ENCODE measurements around the gene CFAP100.

Gene CFAP100

DNA sequence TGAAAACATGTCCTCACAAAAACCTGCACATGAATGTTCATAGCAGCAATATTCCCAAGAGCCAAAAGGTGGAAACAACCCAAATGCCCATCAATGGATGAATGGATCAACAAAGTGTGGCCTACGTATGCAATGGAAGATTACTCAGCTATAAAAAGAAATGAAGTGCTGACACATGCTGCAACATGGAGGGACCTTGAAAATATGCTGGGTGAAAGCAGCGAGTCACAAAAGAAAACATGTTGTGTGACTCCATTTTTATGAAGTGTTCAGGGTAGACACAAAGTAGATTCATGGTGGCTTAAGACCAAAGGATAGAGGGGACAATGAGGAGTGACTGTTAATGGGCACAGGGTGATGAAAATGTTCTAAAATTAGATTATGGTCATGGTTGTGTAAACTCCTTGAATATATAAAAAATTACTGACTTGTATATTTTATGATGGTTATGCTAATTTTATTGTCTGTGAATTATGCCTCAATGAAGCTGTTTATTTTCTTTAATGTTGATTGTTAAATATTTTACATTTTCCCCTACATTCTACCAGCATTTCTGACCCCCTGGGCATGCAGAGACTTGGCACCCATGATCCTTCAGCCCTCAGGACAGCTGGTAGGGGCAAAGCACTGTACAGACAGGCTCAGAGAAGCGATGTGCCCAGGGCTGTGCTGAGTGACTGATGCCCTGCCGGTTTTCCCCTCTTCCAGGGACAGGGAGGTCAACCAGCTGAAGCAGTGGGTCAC is 37.8 kb downstream of the CFAP100 start:
- Histone ChIP-seq H3K4me3 (ENCODE audit: low read depth, low read length, poor library complexity, severe bottlenecking) (no peak overlapping the region), H3K36me3 (ENCODE audit: insufficient read depth, low read length) (no peaks in the 10 kb centered on the region), H3K4me2 (ENCODE audit: low read length) (no peak overlapping the region), H4K20me1 (ENCODE audit: insufficient read depth, low read length) (no peaks in the 10 kb centered on the region), H3K4me1 (ENCODE audit: insufficient read depth, low read length, severe bottlenecking) (no peaks in the 10 kb centered on the region), H3F3A (ENCODE audit: insufficient read depth, low read length) (no peaks in the 10 kb centered on the region), H3K9me3 (ENCODE audit: low read length) (no peaks in the 10 kb centered on the region), H3K27ac (ENCODE audit: low read depth, low read length, poor library complexity, severe bottlenecking) (no peak overlapping the region), H3K79me2 (ENCODE audit: insufficient read depth, low read length) (no peaks in the 10 kb centered on the region), H3K9ac (ENCODE audit: low read length) (no peak overlapping the region), H3K27me3 (ENCODE audit: insufficient read depth, low read length) (no peaks in the 10 kb centered on the region), H2AFZ (ENCODE audit: low read length) (no peak overlapping the region), H3K9me2 (ENCODE audit: low read depth, low read length) (no peaks in the 10 kb centered on the region)
- TF ChIP-seq, protein P1, sequence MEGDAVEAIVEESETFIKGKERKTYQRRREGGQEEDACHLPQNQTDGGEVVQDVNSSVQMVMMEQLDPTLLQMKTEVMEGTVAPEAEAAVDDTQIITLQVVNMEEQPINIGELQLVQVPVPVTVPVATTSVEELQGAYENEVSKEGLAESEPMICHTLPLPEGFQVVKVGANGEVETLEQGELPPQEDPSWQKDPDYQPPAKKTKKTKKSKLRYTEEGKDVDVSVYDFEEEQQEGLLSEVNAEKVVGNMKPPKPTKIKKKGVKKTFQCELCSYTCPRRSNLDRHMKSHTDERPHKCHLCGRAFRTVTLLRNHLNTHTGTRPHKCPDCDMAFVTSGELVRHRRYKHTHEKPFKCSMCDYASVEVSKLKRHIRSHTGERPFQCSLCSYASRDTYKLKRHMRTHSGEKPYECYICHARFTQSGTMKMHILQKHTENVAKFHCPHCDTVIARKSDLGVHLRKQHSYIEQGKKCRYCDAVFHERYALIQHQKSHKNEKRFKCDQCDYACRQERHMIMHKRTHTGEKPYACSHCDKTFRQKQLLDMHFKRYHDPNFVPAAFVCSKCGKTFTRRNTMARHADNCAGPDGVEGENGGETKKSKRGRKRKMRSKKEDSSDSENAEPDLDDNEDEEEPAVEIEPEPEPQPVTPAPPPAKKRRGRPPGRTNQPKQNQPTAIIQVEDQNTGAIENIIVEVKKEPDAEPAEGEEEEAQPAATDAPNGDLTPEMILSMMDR (IDR thresholded peaks at IDR 0.05; ENCODE audit: low read length), result no peak
- no peak for TF ChIP-seq EZH2 (IDR thresholded peaks at IDR 0.05; ENCODE audit: borderline replicate concordance, low read length)

DNA sequence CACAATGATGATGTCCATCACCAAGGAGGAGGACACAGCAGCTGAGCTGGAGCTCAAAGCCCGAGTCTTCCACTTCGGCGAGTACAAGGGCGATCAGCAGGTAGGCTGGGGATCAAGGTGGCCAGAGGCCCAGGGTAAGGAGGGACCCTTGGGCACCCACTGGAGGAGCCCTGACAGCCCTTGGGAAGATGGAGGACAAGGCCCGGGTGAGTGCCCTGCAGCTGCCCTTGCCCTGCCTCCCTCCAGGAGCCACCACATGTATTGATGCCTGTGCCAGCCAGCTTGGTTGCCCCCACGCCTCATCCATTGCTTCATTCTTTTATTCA is 38.4 kb downstream of the CFAP100 start:
- Histone ChIP-seq H3F3A (ENCODE audit: insufficient read depth, low read length) (no peaks in the 10 kb centered on the region), H3K9me2 (ENCODE audit: low read depth, low read length) (no peaks in the 10 kb centered on the region), H3K4me1 (ENCODE audit: insufficient read depth, low read length, severe bottlenecking) (no peaks in the 10 kb centered on the region), H2AFZ (ENCODE audit: low read length) (no peak overlapping the region), H3K27me3 (ENCODE audit: insufficient read depth, low read length) (no peaks in the 10 kb centered on the region), H3K79me2 (ENCODE audit: insufficient read depth, low read length) (no peaks in the 10 kb centered on the region), H3K4me3 (ENCODE audit: low read depth, low read length, poor library complexity, severe bottlenecking) (no peak overlapping the region), H3K9me3 (ENCODE audit: low read length) (no peaks in the 10 kb centered on the region), H3K27ac (ENCODE audit: low read depth, low read length, poor library complexity, severe bottlenecking) (no peak overlapping the region), H4K20me1 (ENCODE audit: insufficient read depth, low read length) (no peaks in the 10 kb centered on the region), H3K4me2 (ENCODE audit: low read length) (no peak overlapping the region), H3K36me3 (ENCODE audit: insufficient read depth, low read length) (peaks cover 5% of the 10 kb centered on the region; the same call in 1 of the 2 replicates), H3K9ac (ENCODE audit: low read length) (no peak overlapping the region)
- no peak for TF ChIP-seq EZH2 (IDR thresholded peaks at IDR 0.05; ENCODE audit: borderline replicate concordance, low read length)
- TF ChIP-seq, protein P1 (IDR thresholded peaks at IDR 0.05; ENCODE audit: low read length), result no peak

DNA sequence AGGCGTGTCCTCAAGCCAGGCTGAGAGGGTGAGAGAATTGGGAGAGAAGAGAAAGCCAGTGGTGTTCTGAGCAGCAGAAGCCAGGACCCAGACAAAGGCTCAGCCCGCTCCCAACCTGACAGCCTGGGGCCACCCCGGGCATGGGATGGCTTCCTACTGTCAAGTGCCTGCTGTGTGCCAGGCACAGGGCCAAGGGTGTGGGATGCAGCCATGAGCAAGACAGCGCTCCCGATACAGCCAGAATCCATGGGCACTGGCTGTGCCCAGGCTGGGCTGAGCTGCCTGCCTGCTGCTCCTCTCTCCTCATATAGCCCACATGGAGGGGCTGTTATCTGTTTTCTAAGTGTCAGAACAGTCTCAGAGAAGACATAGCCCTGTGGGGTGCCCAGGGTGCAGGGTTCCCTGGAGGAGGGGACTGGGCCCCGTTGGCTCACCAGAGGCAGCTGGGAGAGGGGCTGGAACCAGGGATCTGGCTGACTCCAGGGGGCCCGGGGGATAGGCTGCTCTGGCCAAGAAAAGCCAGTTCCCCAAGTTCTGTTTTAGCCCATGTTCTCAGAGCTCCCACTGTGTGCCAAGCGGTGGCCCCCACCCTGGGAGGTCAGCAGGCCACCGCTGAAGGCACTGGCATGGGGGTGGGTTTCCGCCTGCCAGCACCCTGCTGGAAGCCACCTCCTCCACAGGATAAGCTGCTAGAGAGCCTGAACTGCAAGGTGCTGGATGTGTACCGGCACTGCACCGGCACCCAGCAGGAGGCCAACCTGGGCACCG is 39.0 kb downstream of the CFAP100 start:
- Histone ChIP-seq H3K9ac (ENCODE audit: low read length) (no peak overlapping the region), H3K79me2 (ENCODE audit: insufficient read depth, low read length) (no peaks in the 10 kb centered on the region), H3K4me2 (ENCODE audit: low read length) (no peak overlapping the region), H3K4me3 (ENCODE audit: low read depth, low read length, poor library complexity, severe bottlenecking) (no peak overlapping the region), H3K27ac (ENCODE audit: low read depth, low read length, poor library complexity, severe bottlenecking) (no peak overlapping the region), H3K27me3 (ENCODE audit: insufficient read depth, low read length) (no peaks in the 10 kb centered on the region), H3K9me2 (ENCODE audit: low read depth, low read length) (no peaks in the 10 kb centered on the region), H3K36me3 (ENCODE audit: insufficient read depth, low read length) (peaks cover 7% of the 10 kb centered on the region; the same call in 1 of the 2 replicates), H3K9me3 (ENCODE audit: low read length) (no peaks in the 10 kb centered on the region), H2AFZ (ENCODE audit: low read length) (no peak overlapping the region), H4K20me1 (ENCODE audit: insufficient read depth, low read length) (no peaks in the 10 kb centered on the region), H3F3A (ENCODE audit: insufficient read depth, low read length) (no peaks in the 10 kb centered on the region), H3K4me1 (ENCODE audit: insufficient read depth, low read length, severe bottlenecking) (no peaks in the 10 kb centered on the region)
- TF ChIP-seq, protein P1 (IDR thresholded peaks at IDR 0.05; ENCODE audit: low read length), result no peak
- TF ChIP-seq EZH2 (IDR thresholded peaks at IDR 0.05; ENCODE audit: borderline replicate concordance, low read length), result no peak

Measured in OCI-LY1 (cell line).